IMR-90 (cell line): ENCODE results near the gene BACH1. TPM values are rescaled to one million over a fixed set of nuclear protein-coding genes. Genes with fewer than 3 reads are reported as not detected.

ENCODE experiments used
- ATAC-seq: fragments of 200-7000 bp; cut with Tn5 transposase; 2 replicates; pipeline ENCODE4 v1.9.1; 2020; ENCODE audit warnings: low read depth, mild to moderate bottlenecking, moderate library complexity
- BruUV-seq: library from RNA; stranded (reverse); fragments of 400-500 nt; replicated peaks from 2 replicates; lab custom pipeline; 2021; lab: Mats Ljungman, UMichigan
- CTCF ChIA-PET: fragments of 300-600 bp; formaldehyde crosslinking; extraction: SDS; loops from one replicate; lab custom pipeline; 2021; ENCODE audit warnings: antibody characterized with exemption; lab: Yijun Ruan, JAX
- POLR2A ChIA-PET: fragments of 300-600 bp; sonication (Branson Sonifier 250); formaldehyde crosslinking; loops from one replicate; lab custom pipeline; 2022; ENCODE audit warnings: antibody characterized with exemption; ENCODE audit not compliant: unreplicated experiment; lab: Charles Lee
- DNase-seq: peaks from one replicate; pipeline ENCODE4 v3.0.0; 2013
- H2AFZ ChIP-seq: replicated peaks from 2 replicates; pipeline ENCODE3; 2013; ENCODE audit warnings: low read length, mild to moderate bottlenecking; ENCODE audit not compliant: poor library complexity
- H2AK5ac ChIP-seq: 2 replicates; pipeline ENCODE4 v1.6.1; 2013; ENCODE audit warnings: low read depth, low read length, inconsistent platforms
- H2AK9ac ChIP-seq: replicated peaks from 2 replicates; pipeline ENCODE3; 2013; ENCODE audit warnings: mild to moderate bottlenecking, low read depth, low read length, moderate library complexity; ENCODE audit not compliant: poor library complexity
- H2BK120ac ChIP-seq: 2 replicates; pipeline ENCODE4 v1.6.1; 2013; ENCODE audit warnings: low read depth, low read length, inconsistent platforms
- H2BK15ac ChIP-seq: 3 replicates; pipeline ENCODE4 v1.6.1; 2013; ENCODE audit warnings: low read depth, low read length, inconsistent platforms
- H2BK20ac ChIP-seq: 2 replicates; pipeline ENCODE4 v1.6.1; 2013; ENCODE audit warnings: low read depth, mild to moderate bottlenecking, inconsistent platforms, low read length, moderate library complexity
- H2BK5ac ChIP-seq: 2 replicates; pipeline ENCODE4 v1.6.1; 2013; ENCODE audit warnings: mild to moderate bottlenecking, low read depth, low read length, inconsistent platforms; ENCODE audit not compliant: poor library complexity, severe bottlenecking
- H3K14ac ChIP-seq: replicated peaks from 2 replicates; pipeline ENCODE4 v1.6.1; 2013; ENCODE audit warnings: low read depth, low read length, inconsistent platforms
- H3K18ac ChIP-seq: 2 replicates; pipeline ENCODE4 v1.6.1; 2013; ENCODE audit warnings: low read depth, low read length, control low read depth
- H3K23ac ChIP-seq: 2 replicates; pipeline ENCODE4 v1.6.1; 2013; ENCODE audit warnings: low read depth, low read length, inconsistent platforms
- H3K27ac ChIP-seq: 2 replicates; pipeline ENCODE4 v1.5.1; 2013; ENCODE audit warnings: mild to moderate bottlenecking, control low read depth, low read length; ENCODE audit not compliant: insufficient read depth
- H3K27me3 ChIP-seq: 2 replicates; pipeline ENCODE4 v1.6.1; 2013; ENCODE audit warnings: low read length; ENCODE audit not compliant: control insufficient read depth, insufficient read depth
- H3K36me3 ChIP-seq: 2 replicates; pipeline ENCODE4 v1.6.1; 2013; ENCODE audit warnings: low read length, mixed read lengths; ENCODE audit not compliant: control insufficient read depth, insufficient read depth
- H3K4ac ChIP-seq: 2 replicates; pipeline ENCODE4 v1.6.1; 2013; ENCODE audit warnings: low read depth, low read length, inconsistent platforms
- H3K4me1 ChIP-seq: 2 replicates; pipeline ENCODE4 v1.6.1; 2013; ENCODE audit warnings: low read length, mixed read lengths; ENCODE audit not compliant: control insufficient read depth, insufficient read depth
- H3K4me2 ChIP-seq: 2 replicates; pipeline ENCODE4 v1.6.1; 2013; ENCODE audit warnings: low read depth, mild to moderate bottlenecking, control low read depth, low read length, moderate library complexity
- H3K4me3 ChIP-seq: 2 replicates; pipeline ENCODE4 v1.5.1; 2013; ENCODE audit warnings: low read depth, mild to moderate bottlenecking, control low read depth, low read length, moderate library complexity; ENCODE audit not compliant: insufficient read depth
- H3K56ac ChIP-seq: 2 replicates; pipeline ENCODE4 v1.6.1; 2013; ENCODE audit warnings: low read length, inconsistent platforms; ENCODE audit not compliant: insufficient read depth; ENCODE audit errors: extremely low read depth
- H3K79me1 ChIP-seq, 2 experiments: 2 replicates each; pipeline ENCODE4 v1.6.1; 2013; ENCODE audit warnings: low read length in 2 of 2, inconsistent platforms in 1 of 2, low read depth in 1 of 2
- H3K9ac ChIP-seq: 2 replicates; pipeline ENCODE4 v1.6.1; 2013; ENCODE audit warnings: low read depth, low read length, control low read depth
- H3K9me1 ChIP-seq: 2 replicates; pipeline ENCODE4 v1.6.1; 2013; ENCODE audit warnings: low read length, inconsistent platforms; ENCODE audit not compliant: insufficient read depth
- H3K9me3 ChIP-seq: 2 replicates; pipeline ENCODE4 v1.6.1; 2013; ENCODE audit warnings: low read length; ENCODE audit not compliant: control insufficient read depth, insufficient read depth
- H4K20me1 ChIP-seq: 2 replicates; pipeline ENCODE4 v1.6.1; 2013; ENCODE audit warnings: low read length, inconsistent platforms; ENCODE audit not compliant: insufficient read depth
- H4K5ac ChIP-seq: 2 replicates; pipeline ENCODE4 v1.6.1; 2013; ENCODE audit warnings: mild to moderate bottlenecking, low read depth, low read length, control low read depth
- H4K8ac ChIP-seq, 2 experiments: 2 replicates each; pipeline ENCODE4 v1.6.1; 2013; ENCODE audit warnings: low read depth in 2 of 2, low read length in 2 of 2, control low read depth in 1 of 2, inconsistent platforms in 1 of 2
- H4K91ac ChIP-seq: 2 replicates; pipeline ENCODE4 v1.6.1; 2013; ENCODE audit warnings: low read depth, low read length, inconsistent platforms; ENCODE audit not compliant: insufficient read depth
- BHLHE40 ChIP-seq: fragments of 150-350 bp; IDR thresholded peaks from 2 replicates; pipeline ENCODE4 v1.6.1; 2016; ENCODE audit warnings: mild to moderate bottlenecking, low read depth, low read length
- CEBPB ChIP-seq: IDR thresholded peaks from 2 replicates; pipeline ENCODE4 v1.6.1; 2012; ENCODE audit warnings: low read depth, low read length, improper control_type of control experiment
- CHD1 ChIP-seq: IDR thresholded peaks from 2 replicates; pipeline ENCODE4 v1.6.1; 2012; ENCODE audit warnings: low read depth, low read length, improper control_type of control experiment
- CTCF ChIP-seq: conservative IDR thresholded peaks from 2 replicates; pipeline ENCODE4 v1.5.1; 2012; ENCODE audit warnings: mild to moderate bottlenecking, low read depth, low read length, improper control_type of control experiment
- MXI1 ChIP-seq: IDR thresholded peaks from 2 replicates; pipeline ENCODE4 v1.6.1; 2012; ENCODE audit warnings: low read depth, mild to moderate bottlenecking, low read length, moderate library complexity, borderline replicate concordance
- RFX5 ChIP-seq: IDR thresholded peaks from 2 replicates; pipeline ENCODE4 v1.8.0; 2012; ENCODE audit warnings: low read depth, mild to moderate bottlenecking, low read length, moderate library complexity
- WGBS, 2 experiments: methylation state at CpG; one replicate each; pipeline versions ENCODE4 v1.1.5 to v1.1.7; 2013; ENCODE audit warnings: missing lambda C conversion rate in 2 of 2; ENCODE audit not compliant: insufficient read length in 1 of 2; ENCODE audit errors: extremely low coverage in 2 of 2; 5-methylcytosine and 5-hydroxymethylcytosine counted together
- dilution Hi-C: fragments of 300-500 bp; cut with HindIII; formaldehyde crosslinking; loops from one replicate; pipeline ENCODE4 v1.14.3; 2018; ENCODE audit warnings: low sequenced_read_pairs; ENCODE audit not compliant: unreplicated experiment
- in situ Hi-C: fragments of 300-500 bp; cut with MboI; formaldehyde crosslinking; loops from 3 replicates; pipeline ENCODE4 v1.14.3; 2019; ENCODE audit warnings: low sequenced_read_pairs, inconsistent platforms, mixed read lengths
- intact Hi-C: fragments of 100-400 bp; cut with micrococcal nuclease; formaldehyde crosslinking; loops from 2 replicates; pipeline ENCODE4 v1.10.0; 2022
- polyA plus RNA-seq, 3 experiments: library from polyadenylated mRNA; depleted of rRNA; stranded (reverse); fragments of >200 nt; gene quantifications; 2 replicates each; pipeline ENCODE4 v1.2.3, GENCODE V29; 2012; ENCODE audit warnings: low replicate concordance in 1 of 3
- total RNA-seq: library from RNA; depleted of rRNA; stranded (reverse); fragments of >200 nt; gene quantifications from 2 replicates; pipeline ENCODE4 v1.2.3, GENCODE V29; 2012
- TF ChIP-seq, protein P1 (sequence below): fragments of 150-350 bp; IDR thresholded peaks from 2 replicates; pipeline ENCODE4 v1.6.1; 2016; ENCODE audit warnings: low read depth, mild to moderate bottlenecking, low read length, moderate library complexity, borderline replicate concordance

Gene BACH1
- total and polyA plus RNA-seq, 2 of the 4 experiments (the other 2 are of a cell fraction): 23.1 to 108 TPM

DNA sequence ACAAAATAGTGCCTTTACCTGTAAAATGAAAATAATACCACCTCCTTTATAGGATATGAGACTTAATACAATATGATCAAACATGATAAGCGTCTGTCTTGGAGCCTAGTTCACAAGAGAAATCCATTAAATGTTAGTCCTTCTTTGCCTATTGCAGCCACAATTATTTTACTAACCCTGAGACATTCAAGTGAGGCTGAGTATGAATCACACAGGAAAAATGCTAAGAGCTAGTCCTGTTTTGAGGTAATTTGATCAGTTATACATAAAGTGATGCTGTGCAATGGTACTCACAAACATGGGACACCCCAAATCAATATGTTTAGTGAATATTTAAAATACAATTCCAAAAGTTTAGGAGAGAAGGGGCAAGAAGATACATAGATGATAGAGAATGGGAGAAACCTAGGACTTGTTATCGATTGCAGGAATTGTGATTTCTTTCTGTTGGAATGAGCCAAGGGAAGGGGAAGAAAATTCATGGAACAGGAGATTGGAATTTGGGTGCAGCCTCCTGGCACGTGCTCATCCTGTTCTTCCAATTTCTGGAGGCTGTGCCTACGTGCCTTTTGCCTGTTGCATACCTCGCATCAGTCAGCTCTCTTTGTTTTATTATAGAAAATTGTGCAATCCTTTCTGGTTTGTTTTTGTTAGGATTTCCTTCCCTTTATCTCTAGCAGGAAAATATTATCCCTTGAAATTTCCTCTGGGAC lies 39.9 kb upstream of the BACH1 start (continued):
- TF ChIP-seq CHD1 (no peak), RFX5 (no peak)

GRCh38 chr21:29260461-29260860 lies 38.3 kb upstream of the BACH1 start:
- H3K36me3 ChIP-seq: no peaks in the 10 kb centered on the region
- peak overlapping the region; percentile 100 for H2BK20ac ChIP-seq
- H2AK5ac ChIP-seq: peak overlapping the region; percentile 90
- dilution Hi-C loops (no loop called here), intact Hi-C loops (no loop called here), in situ Hi-C loops (no loop called here)
- no peak overlapping the region for H3K56ac ChIP-seq
- H3K23ac ChIP-seq: no peak overlapping the region; the same call in 1 of the 2 replicates
- H3K9ac ChIP-seq: no peak overlapping the region
- no peaks in the 10 kb centered on the region for H3K9me3 ChIP-seq
- no CpG with 5 or more reads among the region's 2 CpGs for WGBS, 2 experiments
- H2BK120ac ChIP-seq: peak overlapping the region; percentile 88; the same call in 1 of the 2 replicates
- peak overlapping the region; percentile 100; the same call in 2 of the 3 replicates for H2BK15ac ChIP-seq
- H2AK9ac ChIP-seq: no peak overlapping the region
- no TSS peak for BruUV-seq
- H3K9me1 ChIP-seq: peaks cover 10% of the 10 kb centered on the region
- peak overlapping the region; percentile 68 to 74; a peak in 2 of 4 replicates for H4K8ac ChIP-seq
- no peak overlapping the region for H3K4me2 ChIP-seq
- H3K4ac ChIP-seq: peak overlapping the region; percentile 100
- H2AFZ ChIP-seq: no peak overlapping the region
- H3K27me3 ChIP-seq: no peaks in the 10 kb centered on the region
- peaks cover 0 to 11% of the 10 kb centered on the region in 2 experiments; a peak in 2 of 4 replicates for H3K79me1 ChIP-seq
- ATAC-seq: no peak
- H3K14ac ChIP-seq: peak overlapping the region; percentile 92
- H4K20me1 ChIP-seq: no peaks in the 10 kb centered on the region
- POLR2A ChIA-PET: no interaction called here
- H3K4me1 ChIP-seq: peaks cover 8% of the 10 kb centered on the region
- H3K18ac ChIP-seq: peak overlapping the region; percentile 99
- peak overlapping the region; percentile 64; the same call in 1 of the 2 replicates for H4K5ac ChIP-seq
- H2BK5ac ChIP-seq: peak overlapping the region; percentile 97
- TF ChIP-seq RFX5 (no peak), CEBPB (no peak), CTCF (no peak), MXI1 (no peak), CHD1 (no peak), BHLHE40 (no peak)
- TF ChIP-seq, protein P1, sequence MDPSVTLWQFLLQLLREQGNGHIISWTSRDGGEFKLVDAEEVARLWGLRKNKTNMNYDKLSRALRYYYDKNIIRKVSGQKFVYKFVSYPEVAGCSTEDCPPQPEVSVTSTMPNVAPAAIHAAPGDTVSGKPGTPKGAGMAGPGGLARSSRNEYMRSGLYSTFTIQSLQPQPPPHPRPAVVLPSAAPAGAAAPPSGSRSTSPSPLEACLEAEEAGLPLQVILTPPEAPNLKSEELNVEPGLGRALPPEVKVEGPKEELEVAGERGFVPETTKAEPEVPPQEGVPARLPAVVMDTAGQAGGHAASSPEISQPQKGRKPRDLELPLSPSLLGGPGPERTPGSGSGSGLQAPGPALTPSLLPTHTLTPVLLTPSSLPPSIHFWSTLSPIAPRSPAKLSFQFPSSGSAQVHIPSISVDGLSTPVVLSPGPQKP: no peak
- CTCF ChIA-PET: no interaction called here
- no peak overlapping the region for H3K4me3 ChIP-seq
- H4K91ac ChIP-seq: peak overlapping the region; percentile 97
- DNase-seq: no peak
- H3K27ac ChIP-seq: no peak overlapping the region
